Epithelial cell of proximal tubule (primary cell): ENCODE results near the gene PTCD1. TPM values are rescaled to one million over a fixed set of nuclear protein-coding genes. Genes with fewer than 3 reads are reported as not detected.
"Not testable (repeated sequence)": the region's sequence is repeated elsewhere in the genome, so short reads cannot be mapped to it uniquely, and the experiment has no call there.

ENCODE experiments used
- DNase-seq: peaks from one replicate; pipeline ENCODE4 v3.0.0-alpha.2; 2011; ENCODE audit warnings: low read depth
- H3K4me3 ChIP-seq: 2 replicates; pipeline ENCODE4 v1.5.1; 2011; ENCODE audit warnings: low read depth, mild to moderate bottlenecking, low read length
- total RNA-seq: library from RNA; depleted of rRNA; stranded (reverse); fragments of >200 nt; gene quantifications from 2 replicates; pipeline ENCODE4 v1.2.3, GENCODE V29; 2015
- TF ChIP-seq, protein P1 (sequence below): conservative IDR thresholded peaks from 2 replicates; pipeline ENCODE4 v1.5.1; 2012; ENCODE audit warnings: low read depth, mild to moderate bottlenecking, low read length

The PTCD1 gene
- total RNA-seq, 1 donor from 2014 or later: 4.0 TPM

DNA sequence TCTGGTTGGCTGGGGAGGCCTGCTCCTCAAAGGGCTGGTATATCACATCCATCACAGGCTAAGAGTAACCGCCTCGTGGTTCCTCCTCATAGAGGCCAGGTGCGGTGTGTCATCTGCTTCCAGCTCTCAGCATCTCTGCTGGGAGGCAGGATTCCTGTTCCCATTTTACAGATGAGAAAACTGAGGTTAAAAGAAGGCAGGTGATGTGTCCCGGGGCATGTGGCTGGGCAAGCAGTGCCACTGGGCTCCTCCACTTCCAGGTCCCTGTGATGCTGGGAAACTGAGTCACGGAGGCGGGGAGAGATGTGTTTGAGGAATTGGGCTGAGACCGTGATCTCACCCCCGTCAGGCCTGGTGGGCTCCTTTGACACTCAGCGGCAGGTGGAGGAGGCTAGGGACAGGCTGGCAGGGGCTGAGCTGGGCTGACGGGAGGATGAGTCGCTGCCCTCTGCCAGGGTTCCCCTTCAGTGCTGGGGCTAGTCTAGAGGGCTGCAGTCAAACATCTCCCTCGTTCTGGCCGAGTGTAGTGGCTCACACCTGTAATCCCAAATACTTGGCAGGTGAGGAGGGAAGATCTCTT, 54.7 kb downstream of the PTCD1 start:
- TF ChIP-seq, protein P1, sequence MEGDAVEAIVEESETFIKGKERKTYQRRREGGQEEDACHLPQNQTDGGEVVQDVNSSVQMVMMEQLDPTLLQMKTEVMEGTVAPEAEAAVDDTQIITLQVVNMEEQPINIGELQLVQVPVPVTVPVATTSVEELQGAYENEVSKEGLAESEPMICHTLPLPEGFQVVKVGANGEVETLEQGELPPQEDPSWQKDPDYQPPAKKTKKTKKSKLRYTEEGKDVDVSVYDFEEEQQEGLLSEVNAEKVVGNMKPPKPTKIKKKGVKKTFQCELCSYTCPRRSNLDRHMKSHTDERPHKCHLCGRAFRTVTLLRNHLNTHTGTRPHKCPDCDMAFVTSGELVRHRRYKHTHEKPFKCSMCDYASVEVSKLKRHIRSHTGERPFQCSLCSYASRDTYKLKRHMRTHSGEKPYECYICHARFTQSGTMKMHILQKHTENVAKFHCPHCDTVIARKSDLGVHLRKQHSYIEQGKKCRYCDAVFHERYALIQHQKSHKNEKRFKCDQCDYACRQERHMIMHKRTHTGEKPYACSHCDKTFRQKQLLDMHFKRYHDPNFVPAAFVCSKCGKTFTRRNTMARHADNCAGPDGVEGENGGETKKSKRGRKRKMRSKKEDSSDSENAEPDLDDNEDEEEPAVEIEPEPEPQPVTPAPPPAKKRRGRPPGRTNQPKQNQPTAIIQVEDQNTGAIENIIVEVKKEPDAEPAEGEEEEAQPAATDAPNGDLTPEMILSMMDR: no peak
- DNase-seq: no peak

DNA sequence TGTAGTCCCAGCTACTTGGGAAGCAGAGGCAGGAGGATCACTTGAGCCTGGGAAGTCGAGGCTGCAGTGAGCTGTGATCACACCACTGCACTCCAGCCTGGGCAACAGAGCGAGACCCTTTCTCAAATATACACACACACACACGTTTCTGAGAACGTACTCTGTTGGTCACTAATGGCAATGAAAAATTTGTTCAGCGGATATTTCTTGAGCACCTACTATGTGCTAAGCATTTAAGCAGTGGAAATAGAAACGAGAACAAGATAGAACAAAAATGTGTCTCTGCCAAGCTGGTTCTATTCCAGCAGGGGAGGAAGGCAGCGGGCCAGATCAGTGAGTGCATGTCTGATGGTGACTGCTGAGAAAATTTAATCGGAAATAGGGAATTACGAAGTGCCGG, 55.4 kb downstream of the PTCD1 start:
- no peak for DNase-seq
- TF ChIP-seq, protein P1: no peak
- H3K4me3 ChIP-seq: no peak overlapping the region

More for the DNA sequence above, 54.7 kb downstream of the PTCD1 start:
- no peak overlapping the region for H3K4me3 ChIP-seq

DNA sequence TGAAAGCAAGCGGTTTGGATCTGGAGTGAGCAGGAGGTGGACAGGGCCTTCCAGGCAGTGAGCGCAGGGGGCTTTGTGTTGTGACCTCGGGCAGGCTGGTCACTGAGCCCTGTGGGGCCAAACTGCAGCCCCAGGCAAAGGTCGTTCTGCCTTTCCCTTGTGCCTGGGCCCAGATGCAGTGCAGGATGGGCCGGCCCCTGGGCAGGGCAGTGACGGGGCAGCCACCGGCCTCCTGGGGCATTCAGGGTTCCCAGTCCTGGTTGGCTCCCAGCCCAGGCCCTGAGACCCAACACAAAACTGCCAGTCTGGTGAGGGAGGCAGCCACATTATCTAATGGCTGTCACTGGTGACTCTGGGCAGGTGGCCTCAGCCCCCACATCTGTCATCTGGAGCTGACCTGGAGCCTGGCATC, 56.9 kb downstream of the PTCD1 start:
- no peak overlapping the region for H3K4me3 ChIP-seq

DNA sequence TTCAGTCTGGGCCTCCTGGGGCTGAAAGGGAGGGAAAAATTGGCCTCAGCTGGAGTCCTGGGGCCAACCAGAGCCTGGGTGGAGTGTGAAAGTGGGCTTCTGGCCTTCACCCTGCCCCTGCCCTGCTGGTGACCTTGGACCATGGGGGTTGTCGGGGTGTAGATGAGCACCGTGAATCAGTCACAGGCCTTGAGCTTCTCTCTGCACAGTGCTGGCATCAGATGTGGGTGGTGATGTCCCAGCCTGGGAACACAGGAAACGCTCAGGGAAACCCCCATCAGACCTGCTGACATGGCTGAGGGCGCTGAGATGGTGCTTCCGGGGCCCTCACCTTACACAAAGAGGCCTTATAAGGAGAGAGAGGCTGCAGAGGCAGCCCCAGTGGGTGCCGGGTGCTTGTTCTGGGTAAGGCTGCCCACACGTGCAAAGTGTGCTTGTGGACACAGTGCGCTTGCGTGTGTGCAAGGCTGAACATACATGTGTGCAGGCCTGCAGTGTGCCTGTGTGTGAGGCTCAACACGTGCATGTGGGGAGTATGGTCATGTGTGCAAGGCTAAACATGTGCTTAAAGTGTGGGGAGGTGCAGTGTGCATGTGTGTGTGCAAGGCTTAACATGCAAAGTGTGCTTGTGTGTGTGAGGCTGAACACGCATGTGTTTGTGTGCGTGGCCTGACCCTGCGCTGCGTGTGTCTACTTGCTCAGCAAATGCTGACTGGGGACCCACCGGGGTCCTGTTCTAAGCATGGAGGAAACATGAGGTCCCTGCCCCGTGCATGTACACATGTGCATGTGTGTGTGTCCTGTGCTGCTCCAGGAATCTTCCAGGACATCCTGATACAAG, 57.6 kb downstream of the PTCD1 start:
- no peak overlapping the region for H3K4me3 ChIP-seq
- TF ChIP-seq, protein P1: no peak
- DNase-seq: peak; percentile 44

More for the DNA sequence above, 56.9 kb downstream of the PTCD1 start:
- DNase-seq: no peak
- TF ChIP-seq, protein P1: no peak

DNA sequence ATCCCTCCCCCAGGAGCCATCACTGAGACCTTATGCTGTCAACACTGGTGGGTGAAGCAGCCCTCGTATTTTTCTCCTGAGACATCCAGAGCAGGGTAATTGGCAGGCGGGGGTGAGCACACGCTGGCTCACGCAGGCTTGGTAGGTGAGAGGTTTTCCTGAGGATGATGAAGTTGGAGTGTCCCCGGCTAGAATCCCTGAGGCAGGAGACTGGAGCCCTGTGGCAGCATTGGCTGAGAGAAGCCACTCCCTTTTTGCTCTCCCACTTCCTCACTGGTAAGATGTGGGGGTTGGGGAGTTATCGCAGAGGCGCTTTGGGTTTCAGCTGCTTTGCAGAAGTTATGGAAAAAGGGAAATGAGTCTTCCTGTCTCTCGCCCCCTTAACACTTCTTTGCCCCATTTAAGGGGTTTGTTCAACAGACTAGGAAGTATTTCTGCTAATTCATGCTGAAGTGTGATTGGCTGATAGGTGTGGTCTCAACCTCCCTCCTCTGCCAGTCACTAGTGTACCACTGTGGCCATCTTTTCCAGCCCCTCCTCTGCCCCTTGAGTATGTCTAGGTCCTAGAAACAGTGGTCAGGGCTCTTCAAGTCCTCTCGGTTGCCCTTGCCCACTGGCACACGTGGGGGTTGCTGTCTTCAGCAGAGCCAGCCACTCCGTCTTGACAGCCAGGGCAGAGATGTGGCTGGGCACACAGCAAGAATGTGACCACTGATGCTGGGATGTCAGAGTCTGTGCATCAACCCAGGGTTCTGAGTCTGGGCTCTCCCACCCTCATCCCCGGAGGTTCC, 58.4 kb downstream of the PTCD1 start:
- TF ChIP-seq, protein P1: no peak
- DNase-seq: no peak

DNA sequence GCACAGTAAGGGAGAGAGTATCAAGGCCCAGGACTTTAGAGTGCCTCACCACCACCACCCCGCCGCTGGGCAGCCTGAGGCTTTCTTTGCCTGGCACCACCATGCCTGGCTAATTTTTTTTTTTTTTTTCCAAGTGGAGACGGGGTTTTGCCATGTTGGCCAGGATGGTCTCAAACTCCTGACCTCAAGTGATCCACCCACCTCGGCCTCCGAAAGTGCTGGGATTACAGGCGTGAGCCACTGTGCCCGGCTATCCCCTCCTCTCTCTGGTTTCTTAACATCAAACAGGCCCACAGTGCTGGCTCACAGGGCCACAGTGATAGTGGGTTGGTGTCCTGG, 58.9 kb downstream of the PTCD1 start:
- not testable (repeated sequence) for H3K4me3 ChIP-seq, DNase-seq

More for the DNA sequence above, 58.4 kb downstream of the PTCD1 start:
- no peak overlapping the region for H3K4me3 ChIP-seq

DNA sequence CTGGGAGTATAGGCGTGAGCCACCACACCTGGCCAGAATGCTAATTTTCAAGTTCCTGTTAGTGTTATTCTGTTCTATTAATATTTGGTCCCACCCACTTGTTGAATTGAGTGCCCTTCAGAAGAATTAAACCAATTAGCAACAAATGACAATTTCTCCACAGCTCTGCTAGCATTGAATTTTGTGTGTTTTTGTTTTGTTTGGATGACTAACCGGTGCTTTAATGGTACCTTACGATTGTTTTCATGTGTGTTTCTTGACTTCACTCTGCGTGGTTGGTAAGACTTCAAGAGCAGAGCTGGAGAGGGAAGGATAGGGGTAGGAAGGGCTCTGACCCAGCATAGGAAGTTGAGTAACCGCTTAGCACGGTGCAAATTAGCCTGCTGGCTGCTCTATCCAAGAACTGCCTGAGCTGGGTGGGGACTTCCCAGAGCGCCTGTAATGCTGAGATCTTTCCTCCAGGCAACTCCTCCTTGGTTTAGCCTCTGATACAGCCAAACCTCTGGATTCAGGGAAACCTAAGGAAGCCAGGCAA, 59.5 kb downstream of the PTCD1 start:
- TF ChIP-seq, protein P1: no peak
- no peak overlapping the region for H3K4me3 ChIP-seq
- peak; percentile 87 for DNase-seq
